ENCODE results near the gene ANP32D.
A peak's percentile ranks its signal among the peaks of the same experiment; 100 is the strongest.
"Not testable (repeated sequence)": the region's sequence is repeated elsewhere in the genome, so short reads cannot be mapped to it uniquely, and the experiment has no call there.

The ANP32D gene

GRCh38 chr12:48473061-48473460, 702 bp downstream of the ANP32D start:
- Mint-ChIP-seq H3K4me1 (no peaks in the 10 kb centered on the region), H3K27me3 (peaks cover 10% of the 10 kb centered on the region), H3K9me3 (peaks cover 42% of the 10 kb centered on the region), H3K4me3 (no peak overlapping the region), H3K27ac (no peak overlapping the region), H3K36me3 (ENCODE audit: low read depth) (peaks cover 9% of the 10 kb centered on the region)
- no peak for ATAC-seq
- no peak for DNase-seq

GRCh38 chr12:48474497-48474896, 2.1 kb downstream of the ANP32D start:
- H3K4me3 Mint-ChIP-seq; H3K36me3 Mint-ChIP-seq (ENCODE audit: low read depth); ATAC-seq; H3K27me3 Mint-ChIP-seq; DNase-seq; H3K4me1 Mint-ChIP-seq; H3K27ac Mint-ChIP-seq: not testable (repeated sequence)
- H3K9me3 Mint-ChIP-seq, result peaks cover 32% of the 10 kb centered on the region

DNA sequence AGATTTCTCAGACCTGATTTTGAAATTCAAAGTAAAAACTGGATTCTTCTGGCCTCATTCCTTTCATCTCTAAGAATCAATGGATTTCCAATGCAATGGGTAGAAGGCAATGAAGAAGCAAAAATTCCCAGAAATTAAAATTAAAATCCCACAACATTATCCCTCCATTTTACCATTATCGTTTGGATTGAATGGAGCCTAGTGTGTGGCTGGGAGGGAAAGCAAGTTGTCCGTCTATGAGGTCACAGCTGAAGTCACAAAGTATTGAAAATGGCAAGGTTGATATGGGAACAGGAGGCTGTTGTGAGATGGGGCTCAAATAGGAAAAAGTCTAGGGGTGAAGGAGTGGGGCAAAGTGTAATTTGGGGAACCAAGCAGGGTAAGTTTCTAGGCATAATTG, 9.8 kb downstream of the ANP32D start, which contains the start of gene C12orf54:
TSS of gene C12orf54 (plus strand) at position 301 of the 400 bp plus-strand sequence. CDS start 799 bp downstream, outside the sequence.
- Mint-ChIP-seq H3K9me3 (peaks cover 10% of the 10 kb centered on the region), H3K36me3 (ENCODE audit: low read depth) (peaks cover 2% of the 10 kb centered on the region), H3K27me3 (peaks cover 5% of the 10 kb centered on the region), H3K4me1 (no peaks in the 10 kb centered on the region), H3K27ac (no peak within 1 kb of the TSS), H3K4me3 (no peak within 1 kb of the TSS)
- DNase-seq (no peak), ATAC-seq (no peak)

GRCh38 chr12:48482930-48483329, 10.6 kb downstream of the ANP32D start:
- no peak for ATAC-seq
- peaks cover 5% of the 10 kb centered on the region for H3K27me3 Mint-ChIP-seq

GRCh38 chr12:48486261-48486660, 13.9 kb downstream of the ANP32D start:
- H3K4me3 Mint-ChIP-seq, result no peak overlapping the region

More at GRCh38 chr12:48482930-48483329, 10.6 kb downstream of the ANP32D start:
- no peak overlapping the region for H3K4me3 Mint-ChIP-seq
- no peak for DNase-seq
- H3K4me1 Mint-ChIP-seq, result no peaks in the 10 kb centered on the region
- H3K9me3 Mint-ChIP-seq, result peaks cover 10% of the 10 kb centered on the region
- H3K36me3 Mint-ChIP-seq (ENCODE audit: low read depth), result peaks cover 2% of the 10 kb centered on the region
- H3K27ac Mint-ChIP-seq, result no peak overlapping the region

GRCh38 chr12:48486679-48487078, 14.3 kb downstream of the ANP32D start:
- ATAC-seq, result no peak
- Mint-ChIP-seq H3K4me3 (no peak overlapping the region), H3K36me3 (ENCODE audit: low read depth) (no peaks in the 10 kb centered on the region), H3K4me1 (peaks cover 4% of the 10 kb centered on the region), H3K9me3 (no peaks in the 10 kb centered on the region), H3K27ac (no peak overlapping the region), H3K27me3 (peaks cover 3% of the 10 kb centered on the region)
- no peak for DNase-seq

More at GRCh38 chr12:48486261-48486660, 13.9 kb downstream of the ANP32D start:
- DNase-seq, result no peak
- no peaks in the 10 kb centered on the region for H3K36me3 Mint-ChIP-seq (ENCODE audit: low read depth)
- H3K27ac Mint-ChIP-seq, result no peak overlapping the region
- H3K9me3 Mint-ChIP-seq, result no peaks in the 10 kb centered on the region
- ATAC-seq, result no peak
- H3K4me1 Mint-ChIP-seq, result peaks cover 4% of the 10 kb centered on the region
- peaks cover 3% of the 10 kb centered on the region for H3K27me3 Mint-ChIP-seq

- Mint-ChIP-seq H3K4me3 (no peak overlapping the region), H3K4me1 (peaks cover 4% of the 10 kb centered on the region), H3K27ac (no peak overlapping the region), H3K27me3 (peaks cover 9% of the 10 kb centered on the region), H3K36me3 (ENCODE audit: low read depth) (no peaks in the 10 kb centered on the region), H3K9me3 (no peaks in the 10 kb centered on the region)
- peak; percentile 90 for ATAC-seq
- DNase-seq, result no peak
Measured at GRCh38 chr12:48489012-48489411, 16.7 kb downstream of the ANP32D start.

GRCh38 chr12:48489456-48489855, 17.1 kb downstream of the ANP32D start:
- not testable (repeated sequence) for DNase-seq; H3K27ac Mint-ChIP-seq; H3K27me3 Mint-ChIP-seq; H3K4me3 Mint-ChIP-seq; H3K4me1 Mint-ChIP-seq; ATAC-seq; H3K9me3 Mint-ChIP-seq; H3K36me3 Mint-ChIP-seq (ENCODE audit: low read depth)

GRCh38 chr12:48500281-48500680, 27.9 kb downstream of the ANP32D start:
- not testable (repeated sequence) for H3K4me3 Mint-ChIP-seq; ATAC-seq; H3K27me3 Mint-ChIP-seq; H3K27ac Mint-ChIP-seq; DNase-seq; H3K4me1 Mint-ChIP-seq; H3K36me3 Mint-ChIP-seq (ENCODE audit: low read depth); H3K9me3 Mint-ChIP-seq

- not testable (repeated sequence) for DNase-seq; ATAC-seq; H3K9me3 Mint-ChIP-seq; H3K4me1 Mint-ChIP-seq; H3K27ac Mint-ChIP-seq; H3K4me3 Mint-ChIP-seq; H3K36me3 Mint-ChIP-seq (ENCODE audit: low read depth)
- peaks cover 13% of the 10 kb centered on the region for H3K27me3 Mint-ChIP-seq
Measured at GRCh38 chr12:48506836-48507235, 34.5 kb downstream of the ANP32D start.

- ATAC-seq, result no peak
- no peak overlapping the region for H3K27ac Mint-ChIP-seq
Measured at GRCh38 chr12:48508987-48509386, 36.6 kb downstream of the ANP32D start.

DNA sequence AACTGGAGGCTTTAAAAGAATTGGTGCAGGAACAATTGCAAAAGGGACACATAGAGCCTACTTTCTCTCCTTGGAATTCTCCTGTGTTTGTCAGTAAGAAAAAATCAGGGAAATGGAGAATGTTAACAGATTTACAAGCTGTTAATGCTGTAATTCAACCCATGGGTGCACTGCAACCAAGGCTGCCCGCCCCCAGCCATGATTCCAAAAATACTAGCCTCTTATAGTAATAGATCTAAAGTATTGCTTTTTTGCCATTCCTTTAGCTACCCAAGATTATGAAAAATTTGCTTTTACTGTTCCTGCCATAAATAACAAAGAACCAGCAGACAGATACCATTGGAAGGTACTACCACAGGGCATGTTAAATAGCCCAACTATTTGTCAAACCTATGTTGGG, 37.8 kb downstream of the ANP32D start:
- DNase-seq (no peak), ATAC-seq (no peak)
- Mint-ChIP-seq H3K27ac (no peak overlapping the region), H3K9me3 (no peaks in the 10 kb centered on the region), H3K27me3 (peaks cover 10% of the 10 kb centered on the region), H3K36me3 (ENCODE audit: low read depth) (no peaks in the 10 kb centered on the region), H3K4me3 (no peak overlapping the region), H3K4me1 (peaks cover 19% of the 10 kb centered on the region)

More at GRCh38 chr12:48508987-48509386, 36.6 kb downstream of the ANP32D start:
- Mint-ChIP-seq H3K9me3 (no peaks in the 10 kb centered on the region), H3K4me3 (no peak overlapping the region), H3K27me3 (peaks cover 13% of the 10 kb centered on the region), H3K36me3 (ENCODE audit: low read depth) (no peaks in the 10 kb centered on the region), H3K4me1 (peaks cover 15% of the 10 kb centered on the region)
- DNase-seq, result no peak

GRCh38 chr12:48512855-48513254, 40.5 kb downstream of the ANP32D start:
- Mint-ChIP-seq H3K9me3 (no peaks in the 10 kb centered on the region), H3K27me3 (peaks cover 4% of the 10 kb centered on the region), H3K4me3 (no peak overlapping the region), H3K36me3 (ENCODE audit: low read depth) (no peaks in the 10 kb centered on the region), H3K4me1 (peaks cover 19% of the 10 kb centered on the region), H3K27ac (peak overlapping the region; percentile 69)
- DNase-seq, result no peak
- ATAC-seq, result peak; percentile 99

DNA sequence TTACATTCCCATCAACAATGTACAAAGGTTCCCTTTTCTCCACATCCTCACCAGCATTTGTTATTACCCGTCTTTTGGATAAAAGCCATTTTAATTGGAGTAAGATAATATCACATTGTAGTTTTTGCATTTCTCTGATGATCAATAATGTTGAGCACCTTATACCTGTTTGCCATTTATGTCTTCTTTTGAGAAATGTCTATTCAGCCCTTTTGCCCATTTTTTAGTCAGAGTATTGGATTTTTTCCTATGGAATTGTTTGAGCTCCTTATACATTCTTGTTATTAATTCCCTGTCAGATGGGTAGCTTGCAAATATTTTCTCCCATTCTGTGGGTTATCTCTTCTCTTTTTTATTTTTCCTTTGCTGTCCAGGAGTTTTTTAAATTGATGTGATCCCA, 42.4 kb downstream of the ANP32D start:
- Mint-ChIP-seq H3K27me3 (peaks cover 2% of the 10 kb centered on the region), H3K9me3 (no peaks in the 10 kb centered on the region), H3K27ac (no peak overlapping the region), H3K4me3 (no peak overlapping the region), H3K4me1 (peaks cover 19% of the 10 kb centered on the region), H3K36me3 (ENCODE audit: low read depth) (no peaks in the 10 kb centered on the region)
- no peak for ATAC-seq
- no peak for DNase-seq

DNA sequence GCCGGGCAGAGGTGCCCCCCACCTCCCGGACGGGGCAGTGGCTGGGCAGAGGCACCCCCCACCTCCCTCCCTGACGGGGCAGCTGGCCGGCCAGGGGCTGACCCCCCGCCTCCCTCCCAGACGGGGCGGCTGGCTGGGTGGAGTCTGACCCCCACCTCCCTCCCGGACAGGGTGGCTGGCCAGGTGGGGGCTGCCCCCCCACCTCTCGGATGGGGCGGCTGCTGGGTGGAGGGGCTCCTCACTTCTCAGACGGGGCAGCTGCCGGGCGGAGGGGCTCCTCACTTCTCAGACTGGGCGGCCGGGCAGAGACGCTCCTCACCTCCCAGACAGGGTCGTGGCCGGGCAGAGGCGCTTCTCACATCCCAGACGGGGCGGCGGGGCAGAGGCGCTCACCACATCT, 48.0 kb downstream of the ANP32D start:
- H3K36me3 Mint-ChIP-seq (ENCODE audit: low read depth); ATAC-seq; H3K4me1 Mint-ChIP-seq; H3K27me3 Mint-ChIP-seq; DNase-seq; H3K9me3 Mint-ChIP-seq; H3K4me3 Mint-ChIP-seq; H3K27ac Mint-ChIP-seq: not testable (repeated sequence)
